BE2C (cell line): ENCODE measurements around the gene TRPM3.

ENCODE experiments used
- DNase-seq: peaks from one replicate; pipeline ENCODE4 v3.0.0-alpha.2; 2020
- H3K27me3 ChIP-seq: fragments of 250-450 bp; sonication (Bioruptor Pico); 2 replicates; pipeline ENCODE4 v1.5.1; 2020; ENCODE audit warnings: mild to moderate bottlenecking
- H3K36me3 ChIP-seq: fragments of 250-450 bp; sonication (Bioruptor Pico); 2 replicates; pipeline ENCODE4 v1.5.1; 2020; ENCODE audit warnings: mild to moderate bottlenecking
- H3K4me1 ChIP-seq: fragments of 250-450 bp; sonication (Bioruptor Pico); 2 replicates; pipeline ENCODE4 v1.5.1; 2020
- H3K4me3 ChIP-seq: 2 replicates; pipeline ENCODE4 v1.5.1; 2011; ENCODE audit warnings: low read depth, low read length
- H3K9me3 ChIP-seq: fragments of 250-450 bp; sonication (Bioruptor Pico); 2 replicates; pipeline ENCODE4 v1.5.1; 2020
- TF ChIP-seq, protein P1 (sequence below): IDR thresholded peaks from 2 replicates; pipeline ENCODE4 v1.5.1; 2012; ENCODE audit warnings: mild to moderate bottlenecking, low read depth, low read length

TRPM3 gene

DNA sequence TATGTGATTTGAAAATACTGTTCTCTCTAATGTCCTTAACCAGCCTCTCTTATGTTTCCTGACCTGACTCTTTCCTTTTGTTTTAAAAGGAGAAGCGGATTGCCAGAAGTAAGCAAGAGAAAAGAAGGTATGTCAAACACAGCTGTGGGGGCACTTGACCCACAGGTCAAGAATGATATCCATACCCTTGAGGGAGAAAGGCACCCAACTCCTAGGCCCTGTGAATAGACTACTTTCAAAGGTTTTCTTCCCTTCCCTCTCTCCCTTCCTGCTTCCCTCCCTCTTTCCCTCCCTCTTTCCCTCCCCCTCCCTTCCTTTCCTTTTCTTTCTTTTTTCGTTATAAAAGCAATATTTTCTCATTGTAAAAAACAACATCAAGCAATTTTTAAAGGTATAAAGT, 306.8 kb downstream of the TRPM3 start:
- H3K27me3 ChIP-seq: no peaks in the 10 kb centered on the region
- DNase-seq: no peak
- TF ChIP-seq, protein P1, sequence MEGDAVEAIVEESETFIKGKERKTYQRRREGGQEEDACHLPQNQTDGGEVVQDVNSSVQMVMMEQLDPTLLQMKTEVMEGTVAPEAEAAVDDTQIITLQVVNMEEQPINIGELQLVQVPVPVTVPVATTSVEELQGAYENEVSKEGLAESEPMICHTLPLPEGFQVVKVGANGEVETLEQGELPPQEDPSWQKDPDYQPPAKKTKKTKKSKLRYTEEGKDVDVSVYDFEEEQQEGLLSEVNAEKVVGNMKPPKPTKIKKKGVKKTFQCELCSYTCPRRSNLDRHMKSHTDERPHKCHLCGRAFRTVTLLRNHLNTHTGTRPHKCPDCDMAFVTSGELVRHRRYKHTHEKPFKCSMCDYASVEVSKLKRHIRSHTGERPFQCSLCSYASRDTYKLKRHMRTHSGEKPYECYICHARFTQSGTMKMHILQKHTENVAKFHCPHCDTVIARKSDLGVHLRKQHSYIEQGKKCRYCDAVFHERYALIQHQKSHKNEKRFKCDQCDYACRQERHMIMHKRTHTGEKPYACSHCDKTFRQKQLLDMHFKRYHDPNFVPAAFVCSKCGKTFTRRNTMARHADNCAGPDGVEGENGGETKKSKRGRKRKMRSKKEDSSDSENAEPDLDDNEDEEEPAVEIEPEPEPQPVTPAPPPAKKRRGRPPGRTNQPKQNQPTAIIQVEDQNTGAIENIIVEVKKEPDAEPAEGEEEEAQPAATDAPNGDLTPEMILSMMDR: no peak

DNA sequence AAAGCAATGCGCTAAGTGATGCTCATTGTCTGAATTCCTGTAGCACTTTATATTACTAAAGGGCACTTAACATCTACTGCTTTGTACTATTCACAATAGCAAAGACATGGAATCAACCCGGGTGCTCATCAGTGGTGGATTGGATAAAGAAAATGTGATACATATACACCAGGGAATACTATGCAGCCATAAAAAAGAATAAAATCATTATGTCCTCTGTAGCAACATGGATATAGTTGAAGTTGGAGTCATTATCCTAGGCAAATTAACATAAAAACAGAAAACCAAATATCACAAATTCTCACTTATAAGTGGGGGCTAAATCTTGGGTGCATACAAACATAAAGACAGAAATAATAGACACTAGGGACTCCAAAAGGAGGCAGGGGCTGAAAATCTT, 308.3 kb downstream of the TRPM3 start:
- Histone ChIP-seq H3K4me1 (no peaks in the 10 kb centered on the region; the same call in 1 of the 2 replicates), H3K27me3 (no peaks in the 10 kb centered on the region), H3K4me3 (no peak overlapping the region), H3K9me3 (no peaks in the 10 kb centered on the region), H3K36me3 (no peaks in the 10 kb centered on the region)
- no peak for DNase-seq
- TF ChIP-seq, protein P1: no peak

More for the DNA sequence above, 306.8 kb downstream of the TRPM3 start:
- no peak overlapping the region for H3K4me3 ChIP-seq
- H3K36me3 ChIP-seq: no peaks in the 10 kb centered on the region
- no peaks in the 10 kb centered on the region for H3K9me3 ChIP-seq
- H3K4me1 ChIP-seq: no peaks in the 10 kb centered on the region; the same call in 1 of the 2 replicates

DNA sequence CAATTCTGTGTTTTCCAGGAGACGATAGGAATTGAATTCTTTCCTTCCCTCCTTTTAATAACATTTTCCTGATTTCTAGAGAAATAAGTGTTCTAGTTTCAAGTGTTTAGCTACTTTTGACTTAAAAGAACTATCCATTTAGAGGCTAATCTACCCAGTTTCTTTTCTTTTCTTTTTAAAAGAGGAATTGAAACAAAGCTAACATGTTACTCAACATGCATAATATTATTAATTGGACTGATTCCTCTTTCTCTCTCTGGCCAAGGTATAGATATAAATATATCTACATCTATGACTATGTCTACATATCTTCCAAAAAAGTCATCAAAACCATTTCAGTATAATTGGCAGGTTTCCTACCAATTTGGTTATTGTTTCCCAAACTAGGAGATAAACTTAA, 309.8 kb downstream of the TRPM3 start:
- DNase-seq: no peak
- H3K4me3 ChIP-seq: no peak overlapping the region
- H3K9me3 ChIP-seq: no peaks in the 10 kb centered on the region
- H3K27me3 ChIP-seq: no peaks in the 10 kb centered on the region
- H3K36me3 ChIP-seq: no peaks in the 10 kb centered on the region
- no peaks in the 10 kb centered on the region; the same call in 1 of the 2 replicates for H3K4me1 ChIP-seq
- TF ChIP-seq, protein P1: no peak

DNA sequence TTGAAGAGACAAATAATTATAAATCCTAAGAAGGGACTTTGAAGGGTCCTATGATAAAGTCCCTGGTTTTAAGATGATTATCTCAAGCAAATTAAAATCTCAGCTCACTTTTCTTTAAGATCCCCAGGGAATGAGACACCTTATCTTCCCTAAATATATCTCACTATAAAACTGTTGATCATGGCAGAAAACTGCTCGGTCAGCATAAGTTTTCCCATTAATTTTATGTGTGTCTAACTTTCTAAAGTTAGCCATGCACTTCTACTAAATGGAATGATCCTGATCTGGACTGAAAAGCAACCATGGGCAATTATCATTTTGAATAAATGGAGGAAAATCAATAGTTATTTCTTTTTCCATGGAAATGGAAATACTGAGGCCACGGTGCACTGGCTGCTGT, 314.5 kb downstream of the TRPM3 start:
- H3K4me3 ChIP-seq: no peak overlapping the region
- TF ChIP-seq, protein P1: no peak

DNA sequence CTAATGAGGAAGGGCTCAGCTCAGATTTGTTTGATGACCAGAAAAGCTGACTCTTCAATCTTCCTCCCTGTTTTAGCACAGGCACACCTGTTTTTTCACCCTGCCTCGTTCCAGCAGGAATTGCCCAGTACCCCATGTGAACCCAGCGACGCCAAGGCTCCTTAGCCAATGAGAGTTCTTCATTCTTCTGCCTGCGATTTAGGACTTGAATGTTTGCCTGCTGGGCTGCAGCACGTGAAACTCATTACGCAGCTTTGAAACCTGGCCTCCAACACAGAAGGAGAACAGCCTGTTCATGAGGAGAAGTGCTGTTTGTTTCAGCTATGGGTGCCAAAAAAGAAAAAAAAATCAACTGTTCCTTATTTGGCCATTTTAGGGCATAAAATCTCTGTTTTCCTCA, 315.5 kb downstream of the TRPM3 start:
- no peaks in the 10 kb centered on the region for H3K9me3 ChIP-seq
- H3K4me3 ChIP-seq: no peak overlapping the region
- TF ChIP-seq, protein P1: no peak
- H3K4me1 ChIP-seq: no peaks in the 10 kb centered on the region
- no peak for DNase-seq
- no peaks in the 10 kb centered on the region for H3K36me3 ChIP-seq
- H3K27me3 ChIP-seq: no peaks in the 10 kb centered on the region

More for the DNA sequence above, 314.5 kb downstream of the TRPM3 start:
- no peaks in the 10 kb centered on the region for H3K9me3 ChIP-seq
- H3K4me1 ChIP-seq: no peaks in the 10 kb centered on the region
- no peaks in the 10 kb centered on the region for H3K36me3 ChIP-seq
- H3K27me3 ChIP-seq: no peaks in the 10 kb centered on the region
- DNase-seq: no peak

DNA sequence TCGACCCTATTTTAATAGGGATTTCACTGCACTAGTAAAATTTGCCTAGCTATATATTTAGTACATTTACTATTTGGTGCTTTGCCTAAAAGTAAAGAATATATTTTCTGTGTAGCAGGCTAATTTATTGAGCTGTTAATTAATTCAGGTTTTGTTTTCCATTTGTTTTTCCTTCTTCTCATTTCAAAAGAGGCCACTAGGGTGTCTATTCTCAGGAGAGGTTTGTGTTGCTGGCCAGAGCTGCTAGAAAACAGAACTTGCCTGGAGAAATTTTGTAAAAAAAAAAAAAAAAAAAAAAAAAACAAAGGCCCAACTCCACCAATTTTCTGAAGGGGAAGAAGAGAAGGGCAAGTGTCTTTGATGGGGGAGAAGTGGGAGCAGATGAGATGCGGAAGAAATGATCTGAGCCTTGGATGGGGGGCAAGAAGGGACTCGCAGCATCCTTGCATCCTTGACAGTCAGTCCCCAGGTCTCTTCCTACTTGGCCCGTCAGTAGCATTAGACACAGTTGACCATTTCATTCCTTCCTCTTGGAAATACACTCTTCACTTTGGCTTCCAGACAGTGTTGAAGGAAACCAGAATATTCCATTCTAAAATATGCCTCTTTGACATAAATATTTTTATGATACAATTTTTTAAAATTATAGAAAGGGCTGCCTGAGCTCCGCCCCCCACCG, 318.5 kb downstream of the TRPM3 start:
- no peak overlapping the region for H3K4me3 ChIP-seq
- no peaks in the 10 kb centered on the region for H3K4me1 ChIP-seq
- H3K36me3 ChIP-seq: no peaks in the 10 kb centered on the region
- H3K27me3 ChIP-seq: no peaks in the 10 kb centered on the region
- TF ChIP-seq, protein P1: peak; percentile 2; the same call in 1 of the 2 replicates
- H3K9me3 ChIP-seq: no peaks in the 10 kb centered on the region
- no peak for DNase-seq
